Limb (tissue), 2 donors: ENCODE results near the gene NHSL1.
"Not testable (repeated sequence)": the region's sequence is repeated elsewhere in the genome, so short reads cannot be mapped to it uniquely, and the experiment has no call there.

Source experiments
- DNase-seq, 2 donors: peaks; one replicate each; pipeline ENCODE4 v3.0.0-alpha.2; 2016; ENCODE audit errors: extremely low spot score in 2 of 2

NHSL1 gene

GRCh38 chr6:138428944-138429598 lies 70.2 kb downstream of the NHSL1 start:
- peak in 1 of 2 donors; percentile 77 for DNase-seq

DNA sequence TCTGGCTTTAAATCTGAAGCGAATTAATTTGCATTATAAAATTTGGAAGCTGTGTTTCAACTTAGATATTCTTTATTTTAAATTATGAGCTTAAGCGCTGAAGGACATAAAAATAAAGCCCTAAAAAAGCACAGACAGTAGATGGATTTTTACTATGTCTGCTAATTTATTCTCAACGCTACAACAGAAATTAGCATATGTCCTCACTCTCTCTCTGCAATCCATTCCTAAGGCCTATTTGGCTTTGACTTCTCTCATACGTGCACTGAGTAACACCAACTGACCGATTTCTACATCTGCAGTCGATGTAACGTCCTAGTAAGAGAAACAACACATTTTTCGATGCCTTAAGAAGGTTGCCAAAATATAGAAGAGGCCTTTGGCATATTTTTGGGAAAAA lies 71.6 kb downstream of the NHSL1 start:
- no peak for DNase-seq

DNA sequence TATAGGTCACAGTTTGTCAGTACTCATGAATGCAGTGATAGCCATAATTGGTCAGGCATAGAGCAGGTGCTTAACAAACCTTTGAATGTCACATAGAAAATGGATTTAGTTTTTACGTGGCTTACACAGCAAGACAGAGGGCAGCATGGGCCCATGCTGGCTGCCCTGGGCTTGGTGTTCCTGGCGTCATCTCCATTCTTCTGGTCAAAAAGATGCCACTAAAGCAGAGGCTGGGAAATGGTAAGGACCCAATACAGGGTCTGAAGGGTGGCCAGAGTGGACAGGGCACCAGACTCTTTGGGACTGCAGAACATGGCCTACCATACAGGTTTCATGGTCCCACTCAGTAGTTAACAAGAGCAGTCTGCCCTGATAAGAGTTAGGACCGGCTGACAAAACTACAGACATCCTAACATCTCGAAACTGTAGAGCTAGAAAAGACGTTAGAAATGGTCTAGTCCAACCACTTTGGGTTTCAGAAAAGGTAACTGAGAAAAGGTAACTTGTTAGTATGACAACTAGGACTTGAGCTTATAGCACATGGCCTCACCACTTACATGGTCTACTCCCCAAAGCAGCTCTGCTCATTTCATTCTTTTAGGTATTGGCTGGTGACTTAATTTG lies 72.7 kb downstream of the NHSL1 start:
- no peak for DNase-seq

DNA sequence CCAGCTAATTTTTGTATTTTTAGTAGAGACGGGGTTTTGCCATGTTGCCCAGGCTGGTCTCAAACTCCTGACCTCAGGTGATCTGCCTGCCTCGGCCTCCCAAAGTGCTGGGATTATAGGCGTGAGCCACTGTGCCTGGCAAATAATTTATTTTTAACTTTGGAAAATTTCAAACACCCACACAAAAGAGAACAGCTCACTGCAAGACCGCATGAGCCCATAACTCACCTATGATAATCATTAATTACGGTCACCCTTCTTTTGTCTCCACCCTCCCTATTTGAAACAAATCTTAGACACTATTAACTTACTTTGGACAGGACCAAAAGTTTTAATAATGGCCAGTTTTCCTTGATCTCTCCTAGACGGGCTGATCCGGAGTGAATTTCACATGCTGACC lies 74.0 kb downstream of the NHSL1 start:
- DNase-seq = not testable (repeated sequence)

GRCh38 chr6:138424004-138424904 lies 75.0 kb downstream of the NHSL1 start:
- DNase-seq = no peak

GRCh38 chr6:138422861-138423260 lies 76.4 kb downstream of the NHSL1 start:
- DNase-seq = no peak

DNA sequence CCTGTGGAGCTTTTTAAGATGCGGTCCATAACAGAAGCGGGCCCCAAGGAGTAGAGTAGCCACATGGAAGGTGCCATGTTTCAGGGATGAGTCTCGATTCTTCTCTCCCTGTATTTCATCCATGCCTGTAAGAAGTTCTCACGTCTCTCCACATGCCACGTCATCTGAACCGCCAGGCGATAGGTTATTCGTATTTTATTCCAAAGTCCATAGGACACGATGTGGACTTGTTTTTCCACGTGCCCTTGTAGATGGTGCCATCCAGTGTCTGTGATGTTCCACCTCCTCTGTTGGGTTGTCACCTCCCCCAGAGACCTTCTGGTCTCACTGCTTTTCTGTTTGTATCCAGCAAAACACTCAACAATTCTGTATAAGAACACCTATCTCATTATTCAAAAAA lies 77.7 kb downstream of the NHSL1 start:
- DNase-seq = no peak

GRCh38 chr6:138421089-138421488 lies 78.2 kb downstream of the NHSL1 start:
- no peak for DNase-seq

DNA sequence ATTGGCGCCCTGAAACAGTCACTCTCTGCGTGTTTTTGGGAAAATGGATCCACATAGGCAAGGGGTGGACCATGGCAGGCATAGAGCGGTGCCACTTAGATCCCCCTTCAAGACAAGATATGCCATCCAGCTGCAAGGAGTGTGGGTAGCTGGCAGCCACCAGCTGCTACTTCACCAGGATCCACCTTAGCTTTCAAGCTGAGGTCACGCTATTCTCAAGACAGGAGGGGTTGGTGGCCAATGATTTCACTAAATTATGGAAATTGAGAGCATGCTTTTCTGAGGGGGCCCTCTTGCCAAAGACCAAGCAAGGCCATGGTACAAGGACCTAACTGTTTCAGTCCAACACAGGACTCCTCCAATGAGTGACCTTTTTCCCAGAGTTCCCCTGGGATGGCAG lies 78.9 kb downstream of the NHSL1 start:
- DNase-seq = no peak

DNA sequence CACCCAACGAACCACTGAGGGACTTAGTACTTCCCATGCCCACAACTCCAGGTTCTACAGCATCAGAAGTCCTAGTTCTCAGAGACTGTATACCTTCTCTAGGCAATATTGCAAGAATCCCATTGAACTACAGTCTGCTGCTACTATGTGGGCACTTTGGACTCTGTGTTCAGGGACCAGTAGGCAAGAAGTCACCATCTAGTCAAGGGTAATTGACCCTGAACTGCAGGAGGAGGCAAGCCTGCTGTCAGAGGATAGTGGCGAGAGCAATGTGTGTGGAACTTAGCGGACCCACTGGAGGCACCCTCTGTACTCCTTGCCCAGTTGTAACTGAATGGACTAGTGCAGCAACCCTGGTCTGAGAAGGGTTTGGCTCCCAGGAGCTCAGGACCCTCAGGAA lies 79.5 kb downstream of the NHSL1 start:
- DNase-seq = no peak

DNA sequence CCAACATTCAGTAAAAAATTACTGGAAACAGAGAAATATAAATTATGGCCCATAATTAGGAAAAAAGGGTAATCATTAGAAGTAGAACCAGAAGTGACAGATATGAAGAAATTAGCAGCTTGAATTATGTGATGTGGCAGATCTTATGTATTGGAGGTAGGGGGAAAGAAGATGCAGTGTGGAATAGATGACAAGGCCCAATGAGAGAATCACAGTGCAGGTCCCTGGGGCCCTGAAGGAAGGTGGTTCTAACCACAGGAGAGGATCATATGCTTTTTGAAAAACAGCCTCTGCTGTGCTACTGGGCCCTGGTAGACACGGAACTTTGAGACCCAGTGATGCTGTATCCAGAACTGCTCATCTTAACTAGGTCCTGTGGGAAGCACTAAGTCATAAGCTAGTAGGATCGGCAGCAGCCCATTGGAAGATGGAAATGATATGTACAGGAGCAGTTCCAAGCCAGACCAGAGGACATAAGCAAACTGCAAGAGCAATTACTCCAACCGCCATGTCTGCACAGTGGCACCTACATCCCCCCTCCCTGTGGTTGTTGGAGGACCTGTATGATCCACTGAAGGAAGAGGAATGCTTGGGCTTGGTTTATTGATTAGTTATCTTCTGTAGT lies 81.1 kb downstream of the NHSL1 start:
- DNase-seq = no peak

GRCh38 chr6:138417493-138418117 lies 81.7 kb downstream of the NHSL1 start:
- no peak for DNase-seq

GRCh38 chr6:138416206-138416605 lies 83.1 kb downstream of the NHSL1 start:
- DNase-seq = no peak

- DNase-seq = no peak
Observed at GRCh38 chr6:138415125-138415524, 84.2 kb downstream of the NHSL1 start.

DNA sequence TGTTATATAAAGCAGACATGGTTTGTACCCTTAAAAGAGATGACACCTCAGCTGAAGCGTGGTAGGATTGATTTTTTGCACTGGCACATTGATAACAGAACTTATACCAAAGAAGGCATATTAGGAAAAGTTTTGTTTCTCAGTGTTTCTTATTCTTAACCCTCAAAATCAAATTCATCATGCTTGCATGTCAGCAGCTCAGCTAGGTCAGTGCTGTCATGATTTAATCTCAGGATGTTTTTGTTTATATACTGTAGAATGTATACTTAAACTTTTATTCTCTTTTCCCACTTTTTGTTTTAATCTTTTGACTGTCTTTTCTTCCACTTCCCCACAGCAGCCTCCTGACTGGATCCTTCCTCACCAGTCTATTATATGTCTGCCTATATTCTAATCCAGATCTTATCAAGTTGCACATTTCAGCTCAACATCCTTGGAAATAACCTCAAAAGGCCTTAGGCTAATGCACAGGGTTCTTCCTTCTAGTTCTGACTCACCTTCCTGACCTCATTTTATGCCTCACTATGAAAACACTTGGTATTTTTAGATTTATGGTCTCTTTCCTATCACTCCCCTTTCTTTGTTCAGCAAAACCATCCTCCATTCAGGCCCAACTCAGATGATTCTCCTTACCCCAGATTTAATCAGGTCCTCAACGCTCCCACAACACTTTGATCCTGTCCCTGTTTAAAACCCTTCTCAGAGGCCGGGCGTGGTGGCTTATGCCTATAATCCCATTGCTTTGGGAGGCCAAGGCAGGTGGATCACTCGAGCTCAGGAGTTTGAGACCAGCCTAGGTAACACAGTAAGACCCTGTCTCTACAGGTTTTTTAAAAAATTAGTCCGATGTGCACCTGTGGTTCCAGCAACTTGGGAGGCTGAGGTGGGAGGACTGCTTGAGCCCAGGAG lies 88.1 kb downstream of the NHSL1 start:
- no peak for DNase-seq

- DNase-seq = no peak
Observed at GRCh38 chr6:138410048-138410735, 89.1 kb downstream of the NHSL1 start.

GRCh38 chr6:138406443-138406842 lies 92.9 kb downstream of the NHSL1 start:
- no peak for DNase-seq

- DNase-seq = no peak
Observed at GRCh38 chr6:138405816-138406413, 93.4 kb downstream of the NHSL1 start.

DNA sequence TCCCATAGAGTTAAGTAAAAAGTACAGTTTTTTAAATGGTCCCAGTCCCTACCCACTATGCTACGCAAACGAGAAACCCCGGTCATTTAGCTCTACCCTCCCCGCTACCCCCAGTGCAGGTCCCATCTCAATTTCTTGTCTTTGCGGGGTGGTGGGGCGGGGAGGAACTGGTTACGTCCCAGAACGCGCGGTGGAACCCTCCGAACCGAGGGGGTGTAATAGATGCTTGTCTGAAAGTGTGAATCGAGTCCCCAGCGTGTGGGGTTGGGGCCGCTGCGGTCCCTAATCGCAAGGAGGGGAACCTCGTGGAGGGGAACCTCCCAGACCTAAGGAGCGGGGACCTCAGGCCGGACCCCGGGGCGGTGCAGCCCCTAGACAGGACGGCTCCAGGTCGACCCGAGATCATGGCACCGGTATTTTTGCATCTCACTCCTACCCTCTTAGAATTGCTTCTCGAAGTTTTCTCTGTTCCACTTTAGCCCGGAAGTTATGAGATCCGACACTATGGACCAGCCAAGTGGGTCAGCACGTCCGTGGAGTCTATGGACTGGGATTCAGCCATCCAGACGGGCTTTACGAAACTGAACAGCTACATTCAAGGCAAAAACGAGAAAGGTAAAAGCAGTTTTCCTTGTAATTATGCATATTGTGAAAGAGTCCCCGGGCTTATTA lies 94.5 kb downstream of the NHSL1 start:
- peak in 1 of 2 donors; percentile 11 for DNase-seq
